Measurements from ENCODE around the gene NOVA2.
A peak's percentile ranks its signal among the peaks of the same experiment; 100 is the strongest.

Gene NOVA2

DNA sequence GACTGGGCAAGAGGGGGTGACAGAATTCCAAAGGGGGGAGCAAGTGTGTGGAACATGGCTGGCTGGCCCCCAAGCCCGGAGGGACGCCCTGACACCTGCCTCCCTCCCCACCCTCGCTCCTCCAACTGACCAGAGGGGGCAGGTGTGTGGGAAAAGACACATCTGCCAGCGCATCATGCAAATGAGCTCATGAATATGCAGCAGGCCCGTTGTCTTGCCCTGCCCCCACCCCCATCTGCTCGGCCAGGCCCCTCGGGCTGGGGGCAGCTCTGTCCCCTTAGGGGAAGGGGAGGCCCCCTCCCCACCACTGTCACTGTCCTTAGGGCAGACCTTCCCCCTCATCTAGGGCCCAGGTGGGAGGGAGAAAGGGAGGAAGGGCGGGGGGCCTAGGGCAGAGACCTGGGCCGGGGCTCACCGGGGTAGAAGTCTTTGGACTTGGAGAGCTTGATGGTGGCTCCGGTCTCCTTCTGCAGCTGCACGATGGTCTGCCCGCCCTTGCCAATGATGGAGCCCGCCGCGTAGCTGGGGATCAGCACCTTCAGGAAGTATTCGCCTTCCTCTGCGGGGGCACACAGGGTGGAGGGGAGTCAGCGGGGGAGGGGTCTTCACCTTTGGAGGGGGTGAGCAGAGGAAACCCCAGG, 12.9 kb downstream of the NOVA2 start:
- DNase-seq: no peak

GRCh38 chr19:45959517-45960025, 14.1 kb downstream of the NOVA2 start:
- DNase-seq: no peak

DNA sequence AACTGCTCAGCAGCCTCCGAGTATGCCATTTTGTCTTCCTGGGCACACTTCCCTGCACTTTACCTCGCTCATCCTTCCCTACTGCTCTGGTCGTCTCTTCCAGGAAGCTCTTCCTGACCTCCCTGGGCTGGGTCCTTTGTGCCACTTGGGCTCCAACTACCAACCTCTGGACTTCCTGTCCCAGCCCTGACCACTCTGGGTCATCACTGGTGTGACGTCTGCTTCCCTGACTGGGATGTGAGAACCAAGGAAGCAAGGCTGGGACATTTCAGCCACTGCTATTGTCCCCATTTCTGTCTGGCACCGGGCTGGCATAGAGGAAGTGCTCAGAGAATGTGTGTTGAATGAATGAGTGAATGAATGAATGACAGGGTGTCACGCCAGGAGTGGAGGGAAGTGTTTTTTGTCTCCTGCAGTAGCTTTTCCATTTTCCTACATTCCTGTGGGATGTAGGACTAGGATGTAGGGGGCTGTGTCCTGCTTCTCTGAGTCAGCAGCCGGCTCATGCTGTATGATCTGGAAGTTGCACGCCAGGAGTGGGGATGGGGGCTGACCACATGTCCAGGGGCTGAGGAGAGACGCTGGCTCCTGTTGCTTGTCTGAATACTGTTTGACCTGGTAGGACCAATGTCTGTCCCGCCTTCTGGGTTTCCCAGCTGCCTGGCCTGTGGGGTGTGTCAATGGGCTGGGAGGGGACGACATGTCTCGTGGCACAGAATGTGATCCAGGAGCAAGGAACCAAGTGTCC, 14.7 kb downstream of the NOVA2 start:
- DNase-seq: no peak

DNA sequence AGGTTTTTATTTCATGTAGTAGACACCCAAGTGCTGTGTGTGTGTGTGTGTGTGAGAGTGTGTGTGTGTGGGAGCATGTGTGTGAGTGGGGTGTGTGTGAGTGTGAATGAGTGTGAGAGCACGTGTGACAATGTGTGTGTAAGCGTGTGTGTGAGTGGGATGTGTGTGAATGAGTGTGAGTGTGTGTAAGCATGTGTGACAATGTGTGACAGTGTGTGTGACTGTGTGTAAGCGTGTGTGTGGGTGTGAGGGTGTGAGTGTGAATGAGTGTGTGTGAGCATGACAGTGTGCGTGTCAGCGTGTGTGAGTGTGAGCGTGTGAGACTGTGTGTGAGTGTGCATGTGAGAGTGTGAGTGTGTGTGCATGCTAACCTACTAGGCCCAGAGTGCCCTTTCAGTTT, 15.3 kb downstream of the NOVA2 start:
- DNase-seq: no peak

GRCh38 chr19:45955905-45956608, 17.6 kb downstream of the NOVA2 start:
- no peak for DNase-seq

DNA sequence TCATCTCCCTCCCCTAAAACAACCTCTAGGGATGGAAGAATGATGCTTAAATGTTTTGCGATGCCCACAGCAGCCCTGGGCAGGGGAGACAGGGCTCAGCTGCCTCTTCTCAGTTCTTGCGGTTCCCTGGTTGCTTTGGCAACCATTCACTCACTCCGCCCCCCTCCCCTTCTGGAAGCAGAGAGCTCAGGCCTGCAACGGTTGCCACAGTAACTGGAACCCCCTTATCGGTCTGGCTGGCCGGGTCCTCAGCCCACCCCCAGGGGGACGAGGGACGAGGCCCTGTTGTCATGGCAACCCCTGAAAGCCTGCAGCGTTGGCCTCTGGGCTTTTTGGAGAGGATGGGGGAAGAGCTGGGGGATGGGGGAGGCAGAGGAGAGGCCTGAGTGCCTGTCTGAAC, 19.5 kb downstream of the NOVA2 start:
- no peak for DNase-seq

GRCh38 chr19:45953676-45954075, 20.0 kb downstream of the NOVA2 start:
- no peak for DNase-seq

- no peak for DNase-seq
These were observed 20.8 kb downstream of the NOVA2 start for GRCh38 chr19:45952686-45953505.

DNA sequence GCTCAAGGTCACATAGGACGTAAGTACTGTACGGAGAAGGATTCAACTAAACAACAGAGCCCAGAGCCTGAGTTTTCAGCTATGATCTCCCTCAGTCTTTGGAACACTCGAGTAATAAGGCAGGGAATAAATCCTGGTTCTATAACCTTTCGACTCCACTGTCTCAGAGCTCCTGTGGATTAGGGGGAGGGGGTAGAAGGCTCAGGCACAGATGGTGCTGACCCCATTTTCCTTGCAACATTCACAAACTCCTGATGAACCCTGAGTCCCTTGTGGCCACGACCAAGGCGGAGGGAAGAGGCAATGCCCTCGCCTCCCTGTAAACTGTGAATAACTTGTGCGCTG, 21.4 kb downstream of the NOVA2 start:
- DNase-seq: no peak

DNA sequence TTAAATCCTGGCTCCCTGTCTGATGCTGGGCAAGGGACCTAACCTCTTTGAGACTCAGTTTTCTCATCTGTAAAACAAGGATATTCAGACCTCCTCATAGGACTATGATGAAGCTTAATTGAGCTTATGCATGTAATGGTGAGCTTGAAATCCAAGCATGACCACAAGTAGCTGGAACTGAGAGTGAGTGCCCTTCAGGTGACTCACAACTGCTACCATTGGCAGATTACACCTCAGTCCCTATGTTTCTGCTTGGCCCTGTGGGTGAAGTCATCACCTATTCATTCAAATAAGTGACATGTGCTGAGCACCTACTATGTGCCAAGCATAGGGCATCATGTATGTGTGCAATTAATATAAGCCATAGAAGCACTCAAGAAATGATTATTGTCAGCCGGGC, 25.7 kb downstream of the NOVA2 start:
- no peak for DNase-seq

DNA sequence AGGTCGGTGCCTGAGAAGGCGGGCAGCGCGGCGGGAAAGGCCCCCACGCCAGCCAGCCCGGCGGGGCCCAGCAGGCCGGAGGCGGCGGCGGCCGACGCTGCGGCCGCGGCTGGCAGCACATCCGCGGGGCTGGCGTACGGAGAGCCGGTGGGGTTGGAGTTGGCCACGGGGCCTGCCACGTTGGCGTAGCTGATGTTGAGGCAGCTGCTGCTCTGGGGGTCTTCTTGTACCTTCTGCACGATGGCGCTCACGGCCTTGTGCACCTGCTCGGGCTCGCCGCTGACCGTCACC, 33.2 kb downstream of the NOVA2 start:
- no peak for DNase-seq

GRCh38 chr19:45939792-45940514, 33.7 kb downstream of the NOVA2 start:
- DNase-seq: no peak

GRCh38 chr19:45938733-45939319, 34.8 kb downstream of the NOVA2 start:
- no peak for DNase-seq

DNA sequence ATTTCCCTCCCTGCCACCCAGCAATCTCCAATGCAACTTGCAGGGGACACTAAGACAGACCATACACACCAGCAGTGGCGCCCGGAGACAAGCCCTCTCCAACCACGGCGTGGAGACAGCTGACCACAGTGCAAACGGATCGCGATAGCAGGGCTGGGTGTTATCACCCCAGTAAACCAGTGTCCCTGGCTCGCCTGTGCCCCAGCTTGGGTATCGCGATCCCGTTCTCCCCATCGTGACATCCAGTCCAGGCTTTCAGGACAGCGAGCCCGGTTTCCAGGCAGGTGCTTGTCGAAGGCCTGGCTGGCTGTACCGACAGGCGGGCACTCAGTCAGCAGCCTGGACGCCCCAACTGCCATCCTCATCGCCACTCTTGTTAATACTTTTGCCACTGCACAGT, 38.4 kb downstream of the NOVA2 start:
- no peak for DNase-seq

- no peak for DNase-seq
These were observed 39.0 kb downstream of the NOVA2 start for GRCh38 chr19:45934551-45935230.

- DNase-seq: no peak
These were observed 39.9 kb downstream of the NOVA2 start for GRCh38 chr19:45933759-45934158.

DNA sequence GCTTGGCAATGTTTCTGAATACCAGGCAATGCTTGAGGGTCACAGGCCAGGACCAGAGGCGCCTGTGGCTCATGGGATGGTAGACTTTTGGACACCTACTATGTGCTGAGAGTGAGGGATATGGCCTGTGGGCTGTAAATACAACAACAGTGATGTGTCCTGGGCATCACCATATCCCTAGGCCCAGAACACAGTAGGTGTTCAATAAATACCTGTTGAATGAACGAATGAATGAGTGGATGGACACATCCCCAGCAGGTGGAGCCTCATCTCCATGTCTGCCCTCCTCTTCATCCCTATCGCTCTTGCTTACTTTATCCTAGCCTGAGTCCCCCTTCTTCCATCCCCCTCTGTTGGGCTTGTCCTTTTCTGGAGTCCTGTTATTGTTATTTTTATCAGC, 42.6 kb downstream of the NOVA2 start:
- no peak for DNase-seq

- no peak for DNase-seq
These were observed 44.4 kb downstream of the NOVA2 start for GRCh38 chr19:45929247-45929646.

DNA sequence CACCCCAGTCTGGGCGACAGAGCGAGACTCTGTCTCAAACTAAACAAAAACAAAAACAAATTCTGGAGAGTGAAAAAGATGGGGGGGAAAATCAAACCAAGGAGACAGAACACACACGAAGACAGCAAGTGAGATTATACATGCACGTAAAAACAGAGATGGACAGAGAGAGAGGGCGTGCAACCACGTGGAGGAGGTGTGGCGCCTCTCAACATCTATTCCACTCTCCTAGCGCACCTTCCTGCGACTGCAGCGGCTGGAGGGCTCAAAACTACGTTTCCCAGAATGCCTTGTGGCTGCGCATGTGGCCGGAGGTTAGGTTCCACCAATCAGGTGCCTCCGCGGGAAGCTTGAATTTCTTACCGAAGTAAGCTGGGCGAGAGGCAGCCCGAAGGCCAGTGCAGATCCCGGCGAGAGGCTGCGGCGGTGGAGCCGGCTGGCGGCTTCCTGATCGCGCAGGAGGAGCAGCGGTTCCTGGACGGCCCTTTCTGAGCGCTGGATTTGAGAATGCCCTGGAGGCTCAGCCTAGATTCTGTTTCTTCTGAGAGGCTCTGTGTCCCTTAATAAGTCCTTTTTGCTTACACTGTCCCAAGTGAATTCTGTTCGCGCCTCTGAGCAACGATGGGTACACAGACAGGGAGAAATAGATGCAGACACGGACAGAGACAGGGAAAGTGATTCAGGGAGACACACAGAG, 46.0 kb downstream of the NOVA2 start:
- DNase-seq: peak; percentile 82

GRCh38 chr19:45924891-45925447, 48.7 kb downstream of the NOVA2 start:
- DNase-seq: no peak

GRCh38 chr19:45922281-45922680, 51.4 kb downstream of the NOVA2 start:
- DNase-seq: no peak
